Right forelimb (tissue), 1 donor: ENCODE data around the gene FBXW7.

Experiments used
- DNase-seq: peaks from one replicate; pipeline ENCODE4 v3.0.0-alpha.2; 2018

FBXW7 gene

GRCh38 chr4:152464030-152464823 is 71.7 kb downstream of the FBXW7 start:
- no peak for DNase-seq

- DNase-seq, result no peak
Measured at GRCh38 chr4:152463562-152463961, 72.3 kb downstream of the FBXW7 start.

- no peak for DNase-seq
Measured at GRCh38 chr4:152462695-152463094, 73.2 kb downstream of the FBXW7 start.

GRCh38 chr4:152462047-152462446 is 73.8 kb downstream of the FBXW7 start:
- no peak for DNase-seq

GRCh38 chr4:152460488-152460887 is 75.4 kb downstream of the FBXW7 start:
- no peak for DNase-seq

GRCh38 chr4:152459326-152459725 is 76.6 kb downstream of the FBXW7 start:
- DNase-seq, result no peak

GRCh38 chr4:152458801-152459302 is 77.0 kb downstream of the FBXW7 start:
- no peak for DNase-seq

GRCh38 chr4:152456609-152457008 is 79.3 kb downstream of the FBXW7 start:
- no peak for DNase-seq

GRCh38 chr4:152455311-152455710 is 80.6 kb downstream of the FBXW7 start:
- no peak for DNase-seq

- no peak for DNase-seq
Measured at GRCh38 chr4:152454398-152455011, 81.4 kb downstream of the FBXW7 start.

GRCh38 chr4:152451496-152451895 is 84.4 kb downstream of the FBXW7 start:
- no peak for DNase-seq

GRCh38 chr4:152448854-152449253 is 87.0 kb downstream of the FBXW7 start:
- DNase-seq, result no peak

- no peak for DNase-seq
Measured at GRCh38 chr4:152448038-152448707, 87.7 kb downstream of the FBXW7 start.

- no peak for DNase-seq
Measured at GRCh38 chr4:152443859-152444258, 92.0 kb downstream of the FBXW7 start.

GRCh38 chr4:152437561-152437960 is 98.3 kb downstream of the FBXW7 start:
- DNase-seq, result no peak

- DNase-seq, result no peak
Measured at GRCh38 chr4:152436384-152436783, 99.5 kb downstream of the FBXW7 start.

- no peak for DNase-seq
Measured at GRCh38 chr4:152434011-152434410, 101.9 kb downstream of the FBXW7 start.

GRCh38 chr4:152431784-152432183 is 104.1 kb downstream of the FBXW7 start:
- DNase-seq, result no peak

- DNase-seq, result no peak
Measured at GRCh38 chr4:152431291-152431690, 104.6 kb downstream of the FBXW7 start.

- DNase-seq, result no peak
Measured at GRCh38 chr4:152430507-152430906, 105.4 kb downstream of the FBXW7 start.

- DNase-seq, result no peak
Measured at GRCh38 chr4:152427981-152428380, 107.9 kb downstream of the FBXW7 start.

GRCh38 chr4:152424977-152425376 is 110.9 kb downstream of the FBXW7 start:
- DNase-seq, result no peak

GRCh38 chr4:152424396-152424795 is 111.5 kb downstream of the FBXW7 start:
- DNase-seq, result no peak

GRCh38 chr4:152422817-152423320 is 113.0 kb downstream of the FBXW7 start:
- DNase-seq, result no peak
